Tibial artery (tissue), 4 donors: Measurements from ENCODE around the gene LAMB1.
"Not testable (repeated sequence)": the region's sequence is repeated elsewhere in the genome, so short reads cannot be mapped to it uniquely, and the experiment has no call there.

ENCODE experiments used
- DNase-seq, 2 donors: peaks; one replicate each; pipeline ENCODE4 v3.0.0-alpha.2; 2019
- H3K27ac ChIP-seq, 2 donors: fragments of 200-600 bp; sonication (generic) in 1 of 2; 1 replicate in 1 of 2; 2 replicates in 1 of 2; pipeline ENCODE4 v1.5.1; 2018 to 2019; ENCODE audit warnings: mild to moderate bottlenecking in 1 of 2
- H3K27me3 ChIP-seq, 2 donors: fragments of 200-600 bp; sonication (generic) in 1 of 2; one replicate each; pipeline versions ENCODE4 v1.5.1 to v1.6.0; 2016 to 2019
- H3K36me3 ChIP-seq, 3 donors: fragments of 200-600 bp; sonication (generic) in 2 of 3; one replicate each; pipeline ENCODE4 v1.5.1; 2016 to 2019; ENCODE audit warnings: mild to moderate bottlenecking in 2 of 3
- H3K4me1 ChIP-seq, 4 donors: fragments of 200-600 bp; sonication (generic) in 2 of 4; 1 replicate in 3 of 4; 2 replicates in 1 of 4; pipeline ENCODE4 v1.5.1; 2016 to 2019
- H3K4me3 ChIP-seq, 2 donors: fragments of 200-600 bp; sonication (generic) in 1 of 2; 1 replicate in 1 of 2; 2 replicates in 1 of 2; pipeline ENCODE4 v1.5.1; 2018 to 2019; ENCODE audit warnings: mild to moderate bottlenecking in 2 of 2
- H3K9me3 ChIP-seq, 3 donors: fragments of 200-600 bp; sonication (generic) in 1 of 3; one replicate each; pipeline ENCODE4 v1.5.1; 2016 to 2019
- CTCF ChIP-seq, 2 experiments: fragments of 200-600 bp in 1 of 2; fragments of 450-650 bp in 1 of 2; IDR thresholded peaks; one replicate each; pipeline ENCODE4 v1.5.1; 2017 to 2019; ENCODE audit warnings: antibody characterized with exemption in 2 of 2, mild to moderate bottlenecking in 1 of 2, moderate library complexity in 1 of 2
- intact Hi-C: fragments of 100-400 bp; cut with DNase I; formaldehyde crosslinking; loops from one replicate; pipeline ENCODE4 v1.15.0; 2023; ENCODE audit warnings: low total_unique reads

The LAMB1 gene

GRCh38 chr7:107891636-107892366 lies 111.2 kb downstream of the LAMB1 start:
- H3K27me3 ChIP-seq, result no peaks in the 10 kb centered on the region
- intact Hi-C loops, result loop anchor here (10.0 kb wide), 1 partner anchor 147 kb away; the partner anchor contains the start of gene CBLL1
- peaks cover 4 to 14% (median 13%) of the 10 kb centered on the region in 3 donors for H3K36me3 ChIP-seq
- DNase-seq, result no peak
- peak overlapping the region; percentile 66 to 72 for H3K4me3 ChIP-seq
- peak overlapping the region; percentile 88 to 93 for H3K27ac ChIP-seq
- no peak for TF ChIP-seq CTCF (IDR thresholded peaks at IDR 0.05)
- peaks cover 0 to 33% (median 16%) of the 10 kb centered on the region in 4 donors for H3K4me1 ChIP-seq
- no peaks in the 10 kb centered on the region for H3K9me3 ChIP-seq

GRCh38 chr7:107890962-107891635 lies 111.9 kb downstream of the LAMB1 start, which contains the start of gene DLD:
Gene DLD, plus strand, starts transcription at chr7:107891183. Its CDS starts 68 bp downstream, at chr7:107891251.
- Histone ChIP-seq H3K27me3 (no peaks in the 10 kb centered on the region), H3K4me1 (peaks cover 0 to 33% (median 16%) of the 10 kb centered on the region in 4 donors), H3K4me3 (peak within 1 kb of the TSS; percentile 66 to 72), H3K9me3 (no peaks in the 10 kb centered on the region), H3K36me3 (peaks cover 4 to 14% (median 10%) of the 10 kb centered on the region in 3 donors), H3K27ac (peak within 1 kb of the TSS; percentile 88 to 93)
- peak in 1 of 2 experiments; percentile 18 for TF ChIP-seq CTCF (IDR thresholded peaks at IDR 0.05)
- peak; percentile 93 to 96 for DNase-seq
- intact Hi-C loops, result loop anchor here (10.0 kb wide), 1 partner anchor 146 kb away; the partner anchor contains the start of gene CBLL1

- Histone ChIP-seq H3K36me3 (peaks cover 4 to 14% (median 5%) of the 10 kb centered on the region in 3 donors), H3K27me3 (no peaks in the 10 kb centered on the region), H3K4me1 (peaks cover 0 to 33% (median 16%) of the 10 kb centered on the region in 4 donors), H3K27ac (peak overlapping the region; percentile 88 to 93), H3K9me3 (no peaks in the 10 kb centered on the region), H3K4me3 (peak overlapping the region; percentile 66 to 72)
- DNase-seq, result no peak
- intact Hi-C loops, result loop anchor here (10.0 kb wide), 1 partner anchor 146 kb away; the partner anchor contains the start of gene CBLL1
- no peak for TF ChIP-seq CTCF (IDR thresholded peaks at IDR 0.05)
Observed at GRCh38 chr7:107890493-107890961, 112.4 kb downstream of the LAMB1 start.

GRCh38 chr7:107889992-107890391 lies 113.0 kb downstream of the LAMB1 start:
- peaks cover 0 to 10% (median 4%) of the 10 kb centered on the region in 3 donors for H3K36me3 ChIP-seq
- peaks cover 0 to 33% (median 16%) of the 10 kb centered on the region in 4 donors for H3K4me1 ChIP-seq
- peak overlapping the region; percentile 88 to 93 for H3K27ac ChIP-seq
- TF ChIP-seq CTCF (IDR thresholded peaks at IDR 0.05), result no peak
- H3K9me3 ChIP-seq, result no peaks in the 10 kb centered on the region
- no peak for DNase-seq
- peak overlapping the region; percentile 66 to 72 for H3K4me3 ChIP-seq
- intact Hi-C loops, result loop anchor here (10.0 kb wide), 2 partner anchors 145 to 255 kb away; partner anchors contain the start of gene CBLL1
- H3K27me3 ChIP-seq, result no peaks in the 10 kb centered on the region

- intact Hi-C loops, result loop anchor here (10.0 kb wide), 1 partner anchor 257 kb away; no protein-coding TSS in a partner anchor
- H3K27me3 ChIP-seq, H3K4me3 ChIP-seq, H3K27ac ChIP-seq, H3K9me3 ChIP-seq, DNase-seq, H3K36me3 ChIP-seq: not testable (repeated sequence)
- H3K4me1 ChIP-seq, result peaks cover 0 to 13% (median 12%) of the 10 kb centered on the region in 4 donors
Observed at GRCh38 chr7:107887827-107888226, 115.1 kb downstream of the LAMB1 start.
